Esophagus muscularis mucosa (tissue), 2 donors: ENCODE measurements around the gene FAM131C.

Experiments used
- POLR2A ChIP-seq: fragments of 450-650 bp; IDR thresholded peaks from one replicate; pipeline ENCODE4 v1.6.1; 2017; ENCODE audit warnings: antibody characterized with exemption, moderate library complexity, mild to moderate bottlenecking, low read depth
- POLR2AphosphoS5 ChIP-seq, 2 donors: sonication (generic); formaldehyde crosslinking; IDR thresholded peaks; one replicate each; pipeline ENCODE4 v1.6.1; 2017; ENCODE audit warnings: antibody characterized with exemption in 2 of 2

DNA sequence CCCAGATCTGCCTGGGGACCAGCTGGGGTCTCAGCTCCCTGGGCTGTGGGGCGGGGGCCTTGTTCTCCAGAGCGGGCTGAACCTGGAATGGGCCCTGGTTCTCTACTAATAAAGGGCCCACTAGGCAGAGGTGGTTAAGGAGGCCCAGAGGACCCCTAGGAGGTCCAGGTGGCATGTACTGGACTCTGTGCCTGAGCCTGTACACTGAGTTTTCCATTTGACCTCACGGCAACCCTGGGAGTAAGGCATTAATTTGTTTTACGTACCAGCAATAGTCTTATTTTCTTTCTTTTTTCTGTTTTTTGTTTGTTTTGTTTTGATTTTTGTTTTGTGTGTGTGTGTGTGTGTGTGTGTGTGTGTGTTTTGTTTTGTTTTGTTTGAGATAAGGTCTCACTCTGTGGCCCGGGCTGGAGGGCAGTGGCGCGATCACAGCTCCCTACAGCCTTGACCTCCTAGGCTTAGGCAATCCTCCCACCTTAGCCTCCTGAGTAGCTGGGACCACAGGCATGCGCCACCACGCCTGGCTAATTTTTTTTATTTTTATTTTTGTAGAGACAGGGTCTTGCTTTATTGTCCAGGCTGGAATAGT lies 19.6 kb upstream of the FAM131C start:
- no peak for TF ChIP-seq POLR2AphosphoS5 (IDR thresholded peaks at IDR 0.05)
- no peak for TF ChIP-seq POLR2A
